Mammary epithelial cell (primary cell): ENCODE measurements around the gene NUP42.

ENCODE experiments used
- EZH2 ChIP-seq: IDR thresholded peaks from 2 replicates; pipeline ENCODE4 v1.6.1; 2012; ENCODE audit warnings: low read length, inconsistent platforms, borderline replicate concordance
- TF ChIP-seq, protein P1 (sequence below), 2 donors: IDR thresholded peaks in 1 of 2; conservative IDR thresholded peaks in 1 of 2; 2 replicates each; pipeline ENCODE4 v1.5.1; 2011 to 2012; ENCODE audit warnings: inconsistent platforms in 2 of 2, low read length in 2 of 2, mild to moderate bottlenecking in 2 of 2, control low read depth in 1 of 2, low read depth in 1 of 2; ENCODE audit not compliant: insufficient read depth in 1 of 2; ENCODE audit errors: extremely low read depth in 1 of 2

- TF ChIP-seq, protein P1, sequence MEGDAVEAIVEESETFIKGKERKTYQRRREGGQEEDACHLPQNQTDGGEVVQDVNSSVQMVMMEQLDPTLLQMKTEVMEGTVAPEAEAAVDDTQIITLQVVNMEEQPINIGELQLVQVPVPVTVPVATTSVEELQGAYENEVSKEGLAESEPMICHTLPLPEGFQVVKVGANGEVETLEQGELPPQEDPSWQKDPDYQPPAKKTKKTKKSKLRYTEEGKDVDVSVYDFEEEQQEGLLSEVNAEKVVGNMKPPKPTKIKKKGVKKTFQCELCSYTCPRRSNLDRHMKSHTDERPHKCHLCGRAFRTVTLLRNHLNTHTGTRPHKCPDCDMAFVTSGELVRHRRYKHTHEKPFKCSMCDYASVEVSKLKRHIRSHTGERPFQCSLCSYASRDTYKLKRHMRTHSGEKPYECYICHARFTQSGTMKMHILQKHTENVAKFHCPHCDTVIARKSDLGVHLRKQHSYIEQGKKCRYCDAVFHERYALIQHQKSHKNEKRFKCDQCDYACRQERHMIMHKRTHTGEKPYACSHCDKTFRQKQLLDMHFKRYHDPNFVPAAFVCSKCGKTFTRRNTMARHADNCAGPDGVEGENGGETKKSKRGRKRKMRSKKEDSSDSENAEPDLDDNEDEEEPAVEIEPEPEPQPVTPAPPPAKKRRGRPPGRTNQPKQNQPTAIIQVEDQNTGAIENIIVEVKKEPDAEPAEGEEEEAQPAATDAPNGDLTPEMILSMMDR (conservative IDR thresholded peaks at IDR 0.05 in 1 of 2, IDR thresholded peaks at IDR 0.05 in 1 of 2; ENCODE audit: extremely low read depth in 1 of 2, insufficient read depth in 1 of 2, low read depth in 1 of 2, low read length in 2 of 2), result no peak
- TF ChIP-seq EZH2, result no peak
These were observed 30.5 kb downstream of the NUP42 start for GRCh38 chr7:23212395-23212794.
